ENCODE results near the gene ZNF750.

GRCh38 chr17:82812058-82812457 is 27.8 kb downstream of the ZNF750 start:
- no peak for TF ChIP-seq CTCF (optimal IDR thresholded peaks at IDR 0.05 in 1 of 3, IDR thresholded peaks at IDR 0.05 in 1 of 3, conservative IDR thresholded peaks at IDR 0.05 in 1 of 3; ENCODE audit: extremely low read depth in 1 of 3, insufficient read depth in 2 of 3, low read length in 3 of 3)
- TF ChIP-seq EZH2 (IDR thresholded peaks at IDR 0.05; ENCODE audit: low read length): no peak

All from keratinocyte (primary cell).